Measurements from ENCODE around the gene CDK4.
"Not testable (repeated sequence)": the region's sequence is repeated elsewhere in the genome, so short reads cannot be mapped to it uniquely, and the experiment has no call there.

CDK4 gene

GRCh38 chr12:57751788-57752667, at the start of gene CDK4:
CDK4 (minus strand) TSS chr12:57752310; CDS start chr12:57751717, 593 bp downstream.
- peak; percentile 99 for DNase-seq

DNA sequence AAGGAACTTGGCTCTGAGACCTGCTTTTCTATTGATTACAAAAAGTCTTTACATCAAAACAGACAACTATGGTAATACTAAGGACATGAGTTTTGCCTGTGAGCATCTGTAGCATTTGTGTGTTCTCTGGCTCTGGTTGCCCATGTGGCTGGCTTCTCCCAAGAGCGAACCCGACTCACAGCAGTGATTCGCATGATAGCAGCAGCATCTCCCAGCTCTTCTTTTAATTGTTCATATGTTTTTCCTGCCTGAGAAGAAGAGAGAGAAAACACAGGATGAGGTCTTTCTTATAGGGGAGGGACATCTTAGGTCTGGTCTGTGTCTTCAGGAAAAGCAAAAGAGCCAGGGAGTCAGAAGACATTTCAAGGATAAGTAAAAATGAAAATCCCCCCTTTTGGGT, 48.9 kb upstream of the CDK4 start:
- no peak for DNase-seq

DNA sequence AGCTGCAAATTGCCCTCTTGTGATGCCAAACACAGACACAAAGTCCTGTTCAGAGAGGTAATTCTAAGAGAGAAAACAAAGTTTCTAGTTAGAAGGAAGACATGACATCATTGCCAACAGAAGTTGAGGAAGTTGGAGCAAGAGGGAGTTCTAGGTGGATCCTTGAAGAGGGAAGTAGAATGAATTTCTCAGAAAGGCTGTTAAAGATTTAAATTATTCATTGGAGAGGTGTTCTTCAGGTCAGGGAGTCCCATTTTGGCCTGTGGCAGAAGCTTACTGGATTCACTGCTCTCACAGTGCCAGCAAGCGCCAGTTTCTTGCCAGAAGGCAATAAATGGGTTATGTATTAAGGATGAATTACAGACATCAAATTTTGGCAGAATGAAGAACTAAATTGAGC, 45.8 kb upstream of the CDK4 start:
- DNase-seq: no peak

- DNase-seq: no peak
Measured at GRCh38 chr12:57796996-57797395, 44.9 kb upstream of the CDK4 start.

- no peak for DNase-seq
Measured at GRCh38 chr12:57795354-57795753, 43.2 kb upstream of the CDK4 start.

DNA sequence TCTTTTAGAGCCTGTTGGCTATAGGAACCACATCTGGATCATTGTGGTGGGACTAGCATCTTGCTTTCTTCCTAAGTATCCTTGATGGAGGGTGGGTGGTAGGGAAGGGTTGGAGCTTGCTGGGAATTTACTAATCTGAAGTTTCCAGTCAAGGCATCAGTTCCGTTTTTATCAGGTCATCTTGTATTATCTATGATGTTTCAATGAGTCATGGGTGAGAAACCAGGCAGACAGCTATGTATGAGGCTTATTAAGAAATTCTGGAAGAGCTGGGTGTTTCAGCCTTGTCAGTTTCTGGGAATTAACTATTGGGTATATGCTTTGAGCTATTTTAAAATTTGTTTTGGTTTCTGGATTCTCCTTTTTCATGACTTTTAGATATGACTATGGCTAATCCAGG, 41.8 kb upstream of the CDK4 start:
- no peak for DNase-seq

GRCh38 chr12:57783861-57784260, 31.8 kb upstream of the CDK4 start:
- DNase-seq: no peak

DNA sequence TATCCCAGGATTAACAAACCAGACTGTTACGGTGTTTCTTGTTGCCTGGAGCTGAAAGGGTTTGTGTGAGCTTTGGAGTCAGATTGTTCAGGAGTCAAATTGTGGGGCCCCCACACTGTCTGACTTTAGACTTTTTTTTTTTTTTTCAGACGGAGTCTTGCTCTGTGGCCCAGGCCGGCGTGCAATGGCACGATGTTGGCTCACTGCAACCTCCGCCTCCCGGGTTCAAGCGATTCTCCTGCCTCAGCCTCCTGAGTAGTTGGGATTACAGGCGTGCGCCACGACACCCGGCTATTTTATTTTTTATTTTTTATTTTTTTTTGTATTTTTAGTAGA, 31.3 kb upstream of the CDK4 start:
- no peak for DNase-seq

- DNase-seq: peak; percentile 85 to 97
Measured at GRCh38 chr12:57782608-57783465, 30.7 kb upstream of the CDK4 start, which contains the start of gene TSFM. TSFM (plus strand) TSS chr12:57782787; CDS start chr12:57782802, 15 bp downstream.

- no peak for DNase-seq
Measured at GRCh38 chr12:57782243-57782607, 30.1 kb upstream of the CDK4 start.

GRCh38 chr12:57781801-57782200, 29.7 kb upstream of the CDK4 start:
- DNase-seq: no peak

GRCh38 chr12:57781244-57781643, 29.1 kb upstream of the CDK4 start:
- DNase-seq: no peak

DNA sequence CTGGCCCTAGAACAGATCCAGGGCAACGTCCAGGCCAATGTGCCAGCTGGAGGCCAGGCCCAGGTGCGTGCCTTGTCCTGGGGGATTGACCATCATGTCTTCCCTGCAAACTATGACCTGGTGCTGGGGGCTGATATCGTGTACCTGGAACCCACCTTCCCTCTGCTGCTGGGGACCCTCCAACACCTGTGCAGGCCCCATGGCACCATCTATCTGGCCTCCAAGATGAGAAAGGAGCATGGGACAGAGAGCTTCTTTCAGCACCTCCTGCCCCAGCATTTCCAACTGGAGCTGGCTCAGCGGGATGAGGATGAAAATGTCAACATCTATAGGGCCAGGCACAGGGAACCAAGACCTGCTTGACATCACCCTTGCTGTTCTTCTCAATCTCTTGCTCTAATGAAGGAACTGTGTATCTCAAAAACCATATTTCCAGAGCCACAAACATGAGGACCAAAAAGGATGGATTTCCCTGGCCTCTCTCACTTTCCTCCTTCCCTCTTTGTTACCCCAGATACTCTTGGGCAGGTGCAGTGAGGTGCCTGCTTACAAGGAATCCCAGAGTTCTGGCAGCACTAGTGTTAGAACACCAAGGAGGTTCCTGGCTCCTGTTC, 28.3 kb upstream of the CDK4 start:
- no peak for DNase-seq

GRCh38 chr12:57779736-57780135, 27.6 kb upstream of the CDK4 start:
- DNase-seq: no peak

DNA sequence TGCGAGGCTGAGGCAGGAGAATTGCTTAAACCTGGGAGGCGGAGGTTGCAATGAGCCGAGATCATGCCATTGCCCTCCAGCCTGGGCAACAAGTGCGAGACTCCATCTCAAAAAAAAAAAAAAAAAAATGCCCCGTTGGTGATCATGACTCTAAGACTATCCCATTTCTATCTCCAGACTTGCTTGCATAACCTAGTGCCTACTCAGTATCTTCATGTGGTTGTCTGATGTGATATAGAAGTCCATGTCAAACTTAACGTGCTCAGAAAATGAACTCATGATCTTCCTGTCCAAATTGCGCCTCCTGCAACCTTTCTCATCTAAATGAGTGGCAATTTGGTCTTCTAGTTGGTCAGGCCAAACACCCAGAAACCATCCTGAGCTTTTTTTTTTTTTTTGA, 25.8 kb upstream of the CDK4 start:
- DNase-seq: no peak

DNA sequence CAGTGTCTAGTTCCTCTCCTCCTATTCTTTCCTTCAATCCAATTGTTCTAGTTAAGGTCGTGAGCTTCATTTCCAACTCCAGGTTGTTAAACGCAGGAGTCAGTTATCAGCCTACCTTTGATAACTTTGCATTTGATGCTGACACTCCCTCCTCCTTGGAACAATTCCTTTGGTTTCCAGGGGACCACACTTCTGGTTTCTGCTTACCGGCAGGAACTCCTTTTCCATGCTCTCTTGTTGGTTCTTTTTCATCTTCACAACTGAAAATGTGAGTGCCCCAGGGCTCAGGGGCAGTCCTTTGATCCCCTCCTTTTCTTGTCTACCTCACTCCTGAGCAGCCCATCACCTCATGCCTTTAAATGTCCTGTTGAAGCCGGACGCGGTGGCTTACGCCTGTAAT, 25.3 kb upstream of the CDK4 start:
- DNase-seq: no peak

DNA sequence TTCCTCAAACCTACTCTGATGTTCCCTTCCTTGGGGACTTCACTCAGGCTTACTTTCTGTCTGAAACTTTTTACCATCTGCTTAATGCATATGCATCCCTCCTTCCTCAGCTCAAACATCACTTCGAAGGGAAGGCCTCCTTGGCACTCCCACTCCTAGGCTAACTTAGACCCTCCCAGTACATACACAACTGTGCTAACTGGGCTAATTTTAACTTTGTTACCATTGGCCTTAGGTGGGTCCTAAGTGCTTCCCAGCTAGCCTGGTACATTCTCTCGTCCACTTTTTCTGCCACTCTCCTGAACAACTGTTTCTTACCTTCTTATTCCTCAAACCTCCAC, 24.1 kb upstream of the CDK4 start:
- no peak for DNase-seq

DNA sequence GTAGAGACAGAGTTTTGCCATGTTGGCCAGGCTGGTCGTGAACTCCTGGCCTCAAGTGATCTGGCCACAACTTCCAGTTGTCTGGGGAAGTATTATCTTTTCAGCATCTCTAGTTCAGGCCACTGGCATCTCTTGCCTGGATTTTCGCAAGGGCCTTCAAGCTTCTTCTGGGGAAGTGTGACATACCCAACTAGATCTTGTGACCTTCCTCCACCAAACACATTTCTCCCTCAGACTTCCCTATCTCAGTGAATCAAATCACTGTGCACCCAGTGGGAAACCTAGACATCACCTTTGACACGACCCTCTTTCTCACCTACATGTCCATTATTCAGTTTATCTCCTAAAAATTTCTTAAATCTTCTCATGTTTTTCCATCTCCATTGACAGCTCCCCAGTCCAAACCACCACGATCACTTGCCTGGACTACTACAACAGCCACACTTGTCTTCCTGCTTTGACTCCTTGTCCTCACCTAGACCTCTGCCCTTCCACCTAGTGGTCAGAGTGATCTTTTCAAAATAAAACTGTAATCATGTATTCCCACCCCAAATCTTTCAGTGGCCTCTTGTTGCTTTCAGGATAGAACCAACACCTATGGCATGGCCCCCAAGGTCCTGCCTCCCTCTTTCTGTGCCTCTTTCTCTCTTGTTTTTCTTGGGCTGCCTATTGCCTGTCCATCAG, 23.6 kb upstream of the CDK4 start:
- DNase-seq: no peak

DNA sequence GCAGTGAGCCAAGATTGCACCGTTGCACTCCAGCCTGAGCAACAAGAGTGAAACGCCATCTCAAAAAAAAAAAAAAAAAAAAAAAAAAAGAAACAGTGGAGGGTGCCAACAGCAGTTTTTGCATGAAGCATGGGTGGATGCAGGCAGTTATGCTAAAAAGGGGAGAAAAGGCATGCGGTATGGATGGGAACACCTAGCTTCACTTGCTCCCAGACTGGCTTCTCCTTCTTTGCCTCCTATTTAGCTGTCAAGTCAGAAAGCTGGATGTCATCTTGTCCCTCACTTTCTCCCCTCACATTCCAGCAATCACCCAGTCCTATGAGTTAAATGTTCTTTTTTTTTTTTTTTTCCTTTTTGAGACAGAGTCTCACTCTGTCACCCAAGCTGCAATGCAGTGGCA, 22.9 kb upstream of the CDK4 start:
- no peak for DNase-seq

DNA sequence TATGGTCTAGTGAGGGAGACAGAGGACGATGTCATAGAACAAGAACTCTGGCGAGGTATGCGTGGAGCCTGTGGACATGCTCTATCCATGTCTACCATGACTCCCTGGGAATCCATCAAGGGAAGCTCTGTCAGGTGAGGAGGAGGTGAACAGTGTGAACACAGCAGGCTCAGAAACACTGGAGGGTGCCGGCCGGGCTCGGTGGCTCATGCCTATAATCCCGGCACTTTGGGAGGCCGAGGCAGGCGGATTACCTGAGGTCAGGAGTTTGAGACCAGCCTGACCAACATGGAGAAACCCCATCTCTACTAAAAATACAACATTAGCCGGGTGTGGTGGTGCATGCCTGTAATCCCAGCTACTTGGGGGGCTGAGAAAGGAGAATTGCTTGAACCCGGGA, 22.5 kb upstream of the CDK4 start:
- DNase-seq: not testable (repeated sequence)

- peak in 1 of 2 experiments; percentile 82 for DNase-seq
Measured at GRCh38 chr12:57772429-57773322, 20.6 kb upstream of the CDK4 start, which contains the start of gene EEF1AKMT3. EEF1AKMT3 (plus strand) TSS chr12:57772614; CDS start chr12:57772725, 111 bp downstream.

GRCh38 chr12:57771873-57772428, 19.8 kb upstream of the CDK4 start, which contains the start of gene METTL1:
METTL1 (minus strand) TSS chr12:57772105; CDS start chr12:57772083, 22 bp downstream.
- peak; percentile 94 to 98 for DNase-seq
